ENCODE measurements around the gene ECHS1.

The ECHS1 gene

DNA sequence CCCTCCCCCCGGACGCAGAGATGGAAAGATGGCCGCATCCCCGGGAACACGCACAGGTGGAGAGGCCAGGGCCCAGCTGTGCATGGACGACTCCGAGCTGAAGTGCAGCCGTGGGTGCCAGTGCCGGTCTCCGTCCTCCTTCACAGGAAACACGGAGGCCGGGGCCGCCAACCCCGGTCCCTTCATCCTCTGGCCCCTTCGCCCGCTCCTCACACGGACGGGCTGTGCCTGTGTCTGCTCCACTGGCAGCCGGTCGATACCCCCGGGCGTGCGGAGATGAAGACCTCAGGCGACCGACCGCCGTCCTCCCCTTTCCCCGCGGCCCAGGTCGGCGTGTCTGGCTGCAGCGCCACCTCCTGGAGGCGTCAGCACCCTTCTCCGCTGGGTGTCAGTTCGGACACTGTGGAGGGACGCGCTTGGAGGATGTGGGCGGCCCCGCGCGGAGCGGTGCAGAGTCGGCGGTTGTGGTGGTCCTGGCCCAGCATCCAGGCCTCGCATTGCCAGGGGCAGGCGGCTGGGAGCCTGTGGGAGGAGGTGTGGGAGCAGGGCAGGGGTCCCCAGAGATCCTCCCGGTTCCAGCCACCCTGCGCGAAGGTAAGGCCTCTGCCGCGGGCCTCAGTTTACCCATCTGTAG, 54.5 kb downstream of the ECHS1 start:
- Histone ChIP-seq H4K20me1 (peaks cover 0 to 7% (median 0%) of the 10 kb centered on the region in 11 experiments; a peak in 2 of 22 replicates), H3K4me2 (peak overlapping the region; percentile 72 to 93 (median 87)), H3K27ac (no peak overlapping the region), H3K36me3 (no peaks in the 10 kb centered on the region), H3K9ac (peak overlapping the region in 9 of 11 experiments; percentile 15 to 73 (median 62); a peak in 15 of 22 replicates), H3K9me3 (replicated peaks in 1 of 11) (peaks cover 7 to 18% (median 12%) of the 10 kb centered on the region in 11 experiments), H3K4me1 (peaks cover 0 to 24% (median 16%) of the 10 kb centered on the region in 10 experiments; a peak in 16 of 20 replicates), H3K27me3 (peaks cover 0 to 13% (median 11%) of the 10 kb centered on the region in 11 experiments; a peak in 14 of 22 replicates), H3K4me3 (peak overlapping the region; percentile 42 to 67 (median 50); a peak in 17 of 20 replicates)
- no peak for TF ChIP-seq Cebpa-rat (IDR thresholded peaks at IDR 0.05)

DNA sequence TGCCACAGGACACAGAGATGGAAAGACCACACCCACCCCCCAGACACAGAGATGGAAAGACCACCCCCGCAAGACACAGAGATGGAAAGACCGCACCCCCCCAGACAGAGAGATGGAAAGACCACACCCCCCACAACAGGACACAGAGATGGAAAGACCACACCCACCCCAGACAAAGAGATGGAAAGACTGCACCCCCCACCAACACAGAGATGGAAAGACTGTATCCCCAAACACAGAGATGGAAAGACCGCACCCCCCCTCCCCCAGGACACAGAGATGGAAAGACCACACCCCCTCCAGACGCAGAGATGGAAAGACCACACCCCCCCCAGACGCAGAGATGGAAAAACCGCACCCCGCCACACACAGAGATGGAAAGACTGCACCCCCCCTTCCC, 56.4 kb downstream of the ECHS1 start:
- Histone ChIP-seq H3K9ac (no peak overlapping the region), H3K27ac (no peak overlapping the region), H3K4me2 (no peak overlapping the region), H3K36me3 (peaks cover 14 to 18% (median 15%) of the 10 kb centered on the region in 11 experiments), H3K4me1 (peaks cover 0 to 36% (median 23%) of the 10 kb centered on the region in 10 experiments; a peak in 15 of 20 replicates), H3K4me3 (no peak overlapping the region), H3K27me3 (peaks cover 0 to 13% (median 11%) of the 10 kb centered on the region in 11 experiments; a peak in 14 of 22 replicates), H3K9me3 (replicated peaks in 1 of 11) (peaks cover 7 to 18% (median 12%) of the 10 kb centered on the region in 11 experiments), H4K20me1 (peaks cover 0 to 22% (median 8%) of the 10 kb centered on the region in 11 experiments; a peak in 10 of 22 replicates)
- no peak for TF ChIP-seq Cebpa-rat (IDR thresholded peaks at IDR 0.05)

DNA sequence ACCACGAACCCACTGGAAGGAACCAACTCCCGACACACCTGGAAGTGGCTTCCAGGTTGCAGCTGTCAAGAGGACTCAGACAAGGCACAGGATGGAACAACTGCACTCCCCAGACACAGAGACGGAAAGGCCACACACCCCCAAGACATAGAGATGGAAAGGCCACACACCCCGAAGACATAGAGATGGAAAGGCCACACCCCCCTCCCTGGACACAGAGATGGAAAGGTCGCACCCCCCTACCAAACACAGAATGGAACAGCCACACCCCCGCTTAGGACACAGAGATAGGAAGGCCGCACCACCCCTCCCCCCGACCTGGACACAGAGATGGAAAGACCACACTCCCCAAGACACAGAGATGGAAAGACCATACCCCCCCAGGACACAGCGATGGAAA, 56.9 kb downstream of the ECHS1 start:
- Histone ChIP-seq H3K4me3 (no peak overlapping the region), H3K36me3 (peaks cover 18 to 23% (median 19%) of the 10 kb centered on the region in 11 experiments), H3K4me2 (no peak overlapping the region), H3K4me1 (peaks cover 0 to 36% (median 23%) of the 10 kb centered on the region in 10 experiments; a peak in 15 of 20 replicates), H3K27me3 (peaks cover 0 to 13% (median 11%) of the 10 kb centered on the region in 11 experiments; a peak in 14 of 22 replicates), H4K20me1 (peaks cover 0 to 24% (median 11%) of the 10 kb centered on the region in 11 experiments; a peak in 10 of 22 replicates), H3K9ac (no peak overlapping the region), H3K27ac (no peak overlapping the region), H3K9me3 (replicated peaks in 1 of 11) (peaks cover 6 to 16% (median 10%) of the 10 kb centered on the region in 11 experiments)
- no peak for TF ChIP-seq Cebpa-rat (IDR thresholded peaks at IDR 0.05)

- H4K20me1 ChIP-seq = peaks cover 0 to 28% (median 11%) of the 10 kb centered on the region in 11 experiments; a peak in 10 of 22 replicates
- no peak overlapping the region for H3K27ac ChIP-seq
- peaks cover 0 to 36% (median 23%) of the 10 kb centered on the region in 10 experiments; a peak in 15 of 20 replicates for H3K4me1 ChIP-seq
- H3K9me3 ChIP-seq (replicated peaks in 1 of 11) = peaks cover 2 to 12% (median 5%) of the 10 kb centered on the region in 11 experiments
- TF ChIP-seq Cebpa-rat (IDR thresholded peaks at IDR 0.05) = no peak
- peaks cover 21 to 27% (median 23%) of the 10 kb centered on the region in 11 experiments for H3K36me3 ChIP-seq
- H3K4me3 ChIP-seq = no peak overlapping the region
- H3K4me2 ChIP-seq = no peak overlapping the region
- peaks cover 0 to 13% (median 11%) of the 10 kb centered on the region in 11 experiments; a peak in 14 of 22 replicates for H3K27me3 ChIP-seq
- no peak overlapping the region for H3K9ac ChIP-seq
Measured at GRCh38 chr10:133315847-133316246, 57.3 kb downstream of the ECHS1 start.

DNA sequence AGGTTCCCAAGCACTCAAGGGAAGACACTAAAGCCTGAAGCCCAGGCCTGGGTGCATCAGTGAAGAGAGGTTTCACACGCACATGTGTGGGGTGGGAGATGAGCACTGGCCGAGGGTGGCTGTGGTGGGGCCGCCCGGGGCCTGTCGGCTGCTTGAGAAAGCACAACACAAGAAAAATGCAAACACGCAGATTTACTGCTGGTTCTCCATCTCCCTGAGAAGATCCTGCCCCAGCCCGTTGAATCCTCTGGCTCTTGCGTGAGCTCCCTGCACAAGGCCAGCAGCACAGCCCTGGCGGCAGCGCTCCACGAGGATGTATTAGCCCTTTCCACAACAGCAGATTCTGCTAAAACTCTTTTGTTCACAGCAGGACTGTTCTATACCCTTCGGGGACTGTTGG, 58.2 kb downstream of the ECHS1 start:
- Histone ChIP-seq H3K9me3 (replicated peaks in 1 of 11) (peaks cover 0 to 7% (median 0%) of the 10 kb centered on the region in 11 experiments; a peak in 6 of 22 replicates), H3K4me1 (peaks cover under 1 to 43% (median 28%) of the 10 kb centered on the region in 10 experiments; a peak in 19 of 20 replicates), H3K36me3 (peaks cover 31 to 37% (median 33%) of the 10 kb centered on the region in 11 experiments), H4K20me1 (peaks cover 0 to 37% (median 19%) of the 10 kb centered on the region in 11 experiments; a peak in 16 of 22 replicates), H3K9ac (no peak overlapping the region), H3K4me2 (peak overlapping the region in 7 of 11 experiments; percentile 43 to 82 (median 71); a peak in 10 of 22 replicates), H3K4me3 (no peak overlapping the region), H3K27ac (no peak overlapping the region), H3K27me3 (peaks cover 0 to 13% (median 11%) of the 10 kb centered on the region in 11 experiments; a peak in 14 of 22 replicates)
- TF ChIP-seq Cebpa-rat (IDR thresholded peaks at IDR 0.05) = no peak

- Histone ChIP-seq H3K9ac (peak overlapping the region in 3 of 11 experiments; percentile 33 to 50 (median 49); a peak in 2 of 22 replicates), H3K27me3 (no peaks in the 10 kb centered on the region), H3K4me2 (peak overlapping the region in 4 of 11 experiments; percentile 71 to 82 (median 74); a peak in 8 of 22 replicates), H3K36me3 (peaks cover 31 to 42% (median 38%) of the 10 kb centered on the region in 11 experiments), H3K9me3 (replicated peaks in 1 of 11) (peaks cover 0 to 7% (median 0%) of the 10 kb centered on the region in 11 experiments; a peak in 6 of 22 replicates), H3K4me1 (peaks cover 8 to 44% (median 35%) of the 10 kb centered on the region in 10 experiments), H4K20me1 (peaks cover 0 to 49% (median 27%) of the 10 kb centered on the region in 11 experiments; a peak in 19 of 22 replicates), H3K4me3 (no peak overlapping the region), H3K27ac (no peak overlapping the region)
- TF ChIP-seq Cebpa-rat (IDR thresholded peaks at IDR 0.05) = no peak
Measured at GRCh38 chr10:133313192-133313591, 60.0 kb downstream of the ECHS1 start.

GRCh38 chr10:133312769-133313145, 60.4 kb downstream of the ECHS1 start:
- H3K9ac ChIP-seq = peak overlapping the region in 4 of 11 experiments; percentile 2 to 50 (median 21); a peak in 1 of 22 replicates

More at GRCh38 chr10:133312769-133313145, 60.4 kb downstream of the ECHS1 start:
- Histone ChIP-seq H3K4me3 (no peak overlapping the region), H3K36me3 (peaks cover 31 to 42% (median 38%) of the 10 kb centered on the region in 11 experiments), H3K9me3 (replicated peaks in 1 of 11) (peaks cover 0 to 7% (median 0%) of the 10 kb centered on the region in 11 experiments; a peak in 6 of 22 replicates), H3K4me1 (peaks cover 8 to 46% (median 37%) of the 10 kb centered on the region in 10 experiments), H4K20me1 (peaks cover 3 to 53% (median 31%) of the 10 kb centered on the region in 11 experiments; a peak in 20 of 22 replicates), H3K4me2 (peak overlapping the region in 4 of 11 experiments; percentile 71 to 82 (median 74); a peak in 5 of 22 replicates), H3K27ac (no peak overlapping the region), H3K27me3 (no peaks in the 10 kb centered on the region)
- no peak for TF ChIP-seq Cebpa-rat (IDR thresholded peaks at IDR 0.05)
